Adipocyte (in vitro differentiated cells): ENCODE measurements around the gene OXNAD1.
A peak's percentile ranks its signal among the peaks of the same experiment; 100 is the strongest.

Experiments
- DNase-seq: peaks from one replicate; pipeline ENCODE4 v3.0.0-alpha.2; 2015; ENCODE audit warnings: low read depth
- H3K27me3 ChIP-seq: replicated peaks from 2 replicates; pipeline ENCODE4 v1.7.0; 2013; ENCODE audit warnings: mild to moderate bottlenecking, low read length, moderate library complexity; ENCODE audit not compliant: control insufficient read depth, insufficient read depth
- H3K36me3 ChIP-seq: 2 replicates; pipeline ENCODE4 v1.7.0; 2013; ENCODE audit warnings: low read length, mild to moderate bottlenecking, moderate library complexity; ENCODE audit not compliant: control insufficient read depth, insufficient read depth, severe bottlenecking
- H3K4me1 ChIP-seq: 2 replicates; pipeline ENCODE4 v1.7.0; 2013; ENCODE audit warnings: mild to moderate bottlenecking, low read length, moderate library complexity; ENCODE audit not compliant: control insufficient read depth, insufficient read depth
- H3K4me3 ChIP-seq: 2 replicates; pipeline ENCODE4 v1.7.0; 2013; ENCODE audit warnings: mild to moderate bottlenecking, low read length, moderate library complexity
- H3K9ac ChIP-seq: 2 replicates; pipeline ENCODE4 v1.7.0; 2013; ENCODE audit warnings: mild to moderate bottlenecking, low read length, moderate library complexity
- H3K9me3 ChIP-seq: 2 replicates; pipeline ENCODE4 v1.7.0; 2013; ENCODE audit warnings: mild to moderate bottlenecking, low read length, moderate library complexity; ENCODE audit not compliant: control insufficient read depth

OXNAD1 gene

DNA sequence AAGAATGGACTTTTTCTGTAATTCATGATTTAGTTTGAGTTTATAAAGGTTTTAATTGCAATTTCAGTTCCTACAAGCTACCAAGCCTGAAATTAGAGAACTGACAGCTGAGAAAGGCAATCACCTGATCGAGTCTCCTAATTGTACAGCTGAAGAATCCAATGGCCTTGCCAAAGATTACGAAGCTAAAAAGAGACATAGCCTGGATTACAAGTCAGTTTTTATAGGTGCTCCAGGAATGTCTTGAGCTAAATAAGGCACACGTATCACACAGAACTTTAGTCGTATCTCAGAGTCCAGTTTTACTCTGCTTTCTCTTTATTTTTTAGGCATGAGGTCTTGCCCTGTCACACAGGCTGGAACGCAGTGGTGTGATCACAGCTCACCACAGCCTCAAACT is 6.8 kb upstream of the OXNAD1 start:
- no peak overlapping the region for H3K4me3 ChIP-seq

DNA sequence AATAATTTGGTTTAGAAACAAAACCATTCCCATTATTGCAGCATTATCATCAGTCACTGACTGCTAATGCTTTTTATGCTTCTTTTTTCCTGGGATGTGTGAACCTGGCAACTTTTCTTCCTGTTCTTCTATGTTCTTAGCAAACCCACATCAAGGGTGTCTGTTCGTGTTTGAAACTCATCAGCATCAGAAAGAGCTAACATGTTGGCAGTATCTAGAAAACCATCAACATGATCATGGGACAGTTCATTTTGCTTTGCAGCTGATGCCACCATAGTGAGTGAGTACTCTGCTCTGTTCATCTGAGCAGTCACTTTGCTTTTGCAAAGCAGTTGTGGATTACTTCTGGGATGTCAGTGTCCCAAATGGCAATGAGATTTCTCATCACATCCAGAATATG is 6.1 kb upstream of the OXNAD1 start:
- H3K4me3 ChIP-seq, result no peak overlapping the region
- H3K4me1 ChIP-seq, result peaks cover 54% of the 10 kb centered on the region

More for the DNA sequence above, 6.8 kb upstream of the OXNAD1 start:
- peaks cover 54% of the 10 kb centered on the region for H3K4me1 ChIP-seq
- H3K27me3 ChIP-seq, result no peaks in the 10 kb centered on the region
- no peak for DNase-seq
- peak overlapping the region; percentile 11 for H3K9ac ChIP-seq
- H3K36me3 ChIP-seq, result peaks cover 17% of the 10 kb centered on the region
- H3K9me3 ChIP-seq, result no peaks in the 10 kb centered on the region

DNA sequence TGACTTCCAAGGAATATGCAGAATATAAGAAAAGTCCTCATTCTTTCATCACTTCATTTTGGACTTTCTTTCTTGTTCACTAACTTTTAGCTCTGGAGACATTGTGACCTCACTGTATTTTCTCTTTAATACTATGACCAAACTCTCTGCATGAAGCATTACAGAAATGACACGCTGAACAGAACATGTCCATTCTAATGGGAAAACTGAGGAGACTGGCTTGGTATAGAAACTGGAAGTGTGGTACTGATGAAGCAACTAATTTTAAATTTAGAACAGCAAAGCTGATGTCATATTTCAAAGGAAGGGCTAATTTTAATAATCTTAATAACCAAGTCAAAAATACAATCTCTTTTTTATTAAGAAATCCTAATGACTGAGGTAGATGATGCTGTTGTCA is 5.0 kb upstream of the OXNAD1 start:
- no peaks in the 10 kb centered on the region for H3K9me3 ChIP-seq
- no peaks in the 10 kb centered on the region for H3K27me3 ChIP-seq
- H3K36me3 ChIP-seq, result peaks cover 17% of the 10 kb centered on the region

More for the DNA sequence above, 6.1 kb upstream of the OXNAD1 start:
- Histone ChIP-seq H3K9me3 (no peaks in the 10 kb centered on the region), H3K36me3 (peaks cover 17% of the 10 kb centered on the region), H3K9ac (peak overlapping the region; percentile 11), H3K27me3 (no peaks in the 10 kb centered on the region)
- DNase-seq, result no peak

DNA sequence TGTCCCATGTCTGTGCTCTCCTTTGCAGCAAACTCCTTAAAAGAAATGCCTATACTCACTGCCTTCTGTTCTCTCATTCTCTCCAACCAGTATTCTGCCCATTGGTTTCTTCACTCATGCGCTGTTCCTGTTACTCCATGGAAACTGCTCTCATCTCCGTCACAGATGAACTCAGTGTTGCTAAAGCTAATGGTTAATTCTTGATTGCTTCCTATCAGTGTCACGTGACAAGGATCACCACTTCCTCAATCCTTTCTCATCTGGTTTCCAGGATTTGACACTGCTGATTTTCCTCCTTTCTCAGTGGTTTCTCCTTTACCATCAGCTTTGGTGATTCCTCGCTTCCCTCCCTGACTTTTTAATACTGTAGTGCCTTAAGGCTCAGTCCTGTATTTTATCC is 2.8 kb upstream of the OXNAD1 start:
- Histone ChIP-seq H3K27me3 (no peaks in the 10 kb centered on the region), H3K4me3 (no peak overlapping the region)
- no peak for DNase-seq

More for the DNA sequence above, 5.0 kb upstream of the OXNAD1 start:
- Histone ChIP-seq H3K9ac (no peak overlapping the region), H3K4me1 (peaks cover 56% of the 10 kb centered on the region), H3K4me3 (no peak overlapping the region)
- no peak for DNase-seq

DNA sequence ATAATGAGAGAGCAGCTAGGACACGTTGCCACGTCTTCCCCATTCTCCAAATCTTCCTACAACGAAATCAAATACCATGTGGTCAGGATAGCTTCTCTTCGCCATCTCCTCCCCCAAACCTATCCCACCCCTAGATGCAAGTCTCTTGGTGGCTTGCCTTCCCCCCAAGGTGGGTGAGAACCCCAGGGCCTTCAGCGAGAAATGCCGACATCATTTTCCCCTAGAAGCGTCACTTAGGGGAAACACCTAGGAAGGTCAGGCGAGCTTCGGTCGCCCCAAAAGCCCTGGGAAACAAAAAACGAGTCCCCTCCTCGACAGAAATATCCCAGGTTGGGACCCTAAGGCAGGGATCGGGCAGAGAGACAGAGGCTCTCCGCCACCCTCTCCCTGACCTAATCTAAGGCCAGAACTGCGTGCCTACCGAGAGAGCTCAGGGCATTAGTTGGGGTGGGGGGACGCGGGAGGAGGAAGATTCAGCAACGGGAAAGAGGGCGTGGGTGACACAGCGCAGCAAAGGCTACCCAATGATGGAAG is 771 bp upstream of the OXNAD1 start:
- H3K36me3 ChIP-seq, result peaks cover 13% of the 10 kb centered on the region
- no peak for DNase-seq
- H3K9me3 ChIP-seq, result no peaks in the 10 kb centered on the region
- H3K9ac ChIP-seq, result peak overlapping the region; percentile 99
- H3K4me1 ChIP-seq, result peaks cover 54% of the 10 kb centered on the region
- peak overlapping the region; percentile 88 for H3K4me3 ChIP-seq
- no peaks in the 10 kb centered on the region for H3K27me3 ChIP-seq

More for the DNA sequence above, 2.8 kb upstream of the OXNAD1 start:
- Histone ChIP-seq H3K9ac (no peak overlapping the region), H3K4me1 (peaks cover 63% of the 10 kb centered on the region), H3K9me3 (no peaks in the 10 kb centered on the region), H3K36me3 (peaks cover 17% of the 10 kb centered on the region)

DNA sequence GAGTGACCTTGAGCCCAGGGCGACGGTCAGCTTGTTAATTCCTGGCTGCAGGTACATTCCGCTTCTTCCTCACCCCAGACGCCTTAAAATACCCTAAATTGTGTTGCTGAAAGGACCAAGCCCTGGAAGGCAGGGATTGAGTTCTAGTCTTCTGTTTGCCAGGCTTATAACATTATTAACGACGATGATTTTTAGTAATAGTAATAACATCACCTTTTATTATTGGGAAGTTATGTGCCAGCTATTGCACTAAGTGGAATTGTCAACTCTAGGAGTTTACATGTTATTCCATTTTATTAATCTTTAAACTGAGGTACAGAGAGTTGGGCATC is 409 bp downstream of the OXNAD1 start:
- no peak for DNase-seq
- peak overlapping the region; percentile 88 for H3K4me3 ChIP-seq
- no peaks in the 10 kb centered on the region for H3K9me3 ChIP-seq
- peaks cover 46% of the 10 kb centered on the region for H3K4me1 ChIP-seq
- peaks cover 6% of the 10 kb centered on the region for H3K36me3 ChIP-seq
- H3K27me3 ChIP-seq, result no peaks in the 10 kb centered on the region
- peak overlapping the region; percentile 99 for H3K9ac ChIP-seq

DNA sequence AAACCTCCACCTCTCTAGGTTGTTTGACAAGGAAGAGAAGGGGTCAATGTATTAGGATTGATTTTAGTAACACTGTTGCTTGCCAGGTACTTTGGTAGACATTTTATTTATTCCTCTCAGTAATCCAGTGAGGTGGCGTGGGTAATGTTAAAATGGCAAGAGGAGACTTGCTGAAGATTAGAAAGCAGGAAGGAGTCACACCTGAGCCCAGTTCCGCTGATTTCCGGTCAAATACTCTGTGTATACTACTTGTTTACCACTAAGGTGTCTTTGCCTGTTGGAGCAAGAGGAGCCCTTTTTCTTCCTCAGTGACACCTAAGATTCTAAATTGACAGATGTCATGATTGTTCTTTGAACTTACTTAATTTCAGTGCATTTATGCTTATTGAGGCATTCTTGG is 1.7 kb downstream of the OXNAD1 start:
- H3K27me3 ChIP-seq, result no peaks in the 10 kb centered on the region
- peak overlapping the region; percentile 99 for H3K9ac ChIP-seq
- peaks cover 17% of the 10 kb centered on the region for H3K36me3 ChIP-seq
- H3K9me3 ChIP-seq, result no peaks in the 10 kb centered on the region
- no peak for DNase-seq
- H3K4me3 ChIP-seq, result peak overlapping the region; percentile 88
- H3K4me1 ChIP-seq, result peaks cover 36% of the 10 kb centered on the region

DNA sequence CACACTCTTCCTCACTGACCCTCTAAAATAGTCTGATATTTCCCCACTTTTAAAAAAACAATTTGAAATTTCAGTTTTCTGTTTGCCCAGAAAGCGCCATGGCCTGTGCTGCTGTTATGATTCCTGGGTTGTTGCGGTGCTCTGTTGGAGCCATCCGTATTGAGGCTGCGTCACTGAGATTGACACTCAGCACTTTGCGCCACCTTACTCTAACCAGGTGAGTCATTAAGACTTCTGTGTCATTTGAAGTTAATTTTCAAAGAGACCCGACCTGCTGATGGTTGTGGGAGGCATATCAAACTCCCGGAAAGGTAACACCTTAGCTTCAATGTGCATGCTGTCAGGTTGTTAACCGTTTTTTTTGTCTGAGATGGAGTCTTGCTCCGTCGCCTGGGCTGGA is 5.8 kb downstream of the OXNAD1 start:
- H3K9me3 ChIP-seq, result no peaks in the 10 kb centered on the region
- DNase-seq, result no peak
- H3K4me1 ChIP-seq, result peaks cover 21% of the 10 kb centered on the region
- peaks cover 48% of the 10 kb centered on the region for H3K36me3 ChIP-seq
- no peak overlapping the region for H3K4me3 ChIP-seq
- H3K9ac ChIP-seq, result no peak overlapping the region
- H3K27me3 ChIP-seq, result no peaks in the 10 kb centered on the region

DNA sequence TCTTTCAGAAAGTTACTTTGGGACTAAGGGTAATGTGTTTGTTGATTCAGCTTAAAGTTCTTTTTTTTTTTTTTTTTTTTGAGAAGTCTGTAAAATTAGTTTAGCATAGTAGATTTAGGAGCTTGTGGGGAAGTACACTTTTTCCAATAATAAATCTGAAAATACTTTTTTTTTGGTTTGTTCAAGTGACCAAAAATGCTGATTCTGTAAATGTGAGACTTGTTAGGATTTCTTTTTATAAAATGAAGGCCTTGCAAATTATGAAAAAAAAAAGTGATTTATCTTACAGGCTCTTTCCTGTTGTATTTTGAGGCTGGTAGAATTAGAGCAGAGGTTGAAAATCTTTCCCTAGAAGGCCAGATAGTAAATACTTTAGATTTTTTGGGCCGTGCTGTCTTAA is 7.6 kb downstream of the OXNAD1 start:
- no peak overlapping the region for H3K9ac ChIP-seq
- H3K4me1 ChIP-seq, result peaks cover 6% of the 10 kb centered on the region
- H3K36me3 ChIP-seq, result peaks cover 53% of the 10 kb centered on the region
- no peaks in the 10 kb centered on the region for H3K27me3 ChIP-seq
- no peak overlapping the region for H3K4me3 ChIP-seq
- H3K9me3 ChIP-seq, result no peaks in the 10 kb centered on the region
- no peak for DNase-seq

DNA sequence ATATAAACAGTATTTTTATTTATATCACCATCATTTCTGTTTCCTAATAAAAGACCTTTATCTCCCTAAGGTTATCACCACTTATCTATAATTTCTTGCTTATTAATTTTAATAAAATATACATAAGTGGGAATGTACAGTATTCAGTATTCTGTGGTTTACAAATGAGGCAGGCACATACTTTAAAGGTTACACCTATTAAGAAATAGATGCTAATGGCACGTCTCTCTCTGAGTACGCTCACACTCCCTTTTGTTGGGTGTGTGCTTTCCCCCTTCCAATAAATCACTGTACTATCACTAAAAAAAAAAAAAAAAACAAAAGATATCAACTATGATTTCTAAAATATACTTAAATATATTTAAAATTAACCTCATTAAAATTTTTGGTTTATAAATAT is 8.9 kb downstream of the OXNAD1 start:
- peaks cover under 1% of the 10 kb centered on the region for H3K4me1 ChIP-seq
- H3K36me3 ChIP-seq, result peaks cover 60% of the 10 kb centered on the region
- H3K4me3 ChIP-seq, result no peak overlapping the region
- H3K9ac ChIP-seq, result no peak overlapping the region
- DNase-seq, result no peak
- no peaks in the 10 kb centered on the region for H3K9me3 ChIP-seq
- H3K27me3 ChIP-seq, result no peaks in the 10 kb centered on the region

DNA sequence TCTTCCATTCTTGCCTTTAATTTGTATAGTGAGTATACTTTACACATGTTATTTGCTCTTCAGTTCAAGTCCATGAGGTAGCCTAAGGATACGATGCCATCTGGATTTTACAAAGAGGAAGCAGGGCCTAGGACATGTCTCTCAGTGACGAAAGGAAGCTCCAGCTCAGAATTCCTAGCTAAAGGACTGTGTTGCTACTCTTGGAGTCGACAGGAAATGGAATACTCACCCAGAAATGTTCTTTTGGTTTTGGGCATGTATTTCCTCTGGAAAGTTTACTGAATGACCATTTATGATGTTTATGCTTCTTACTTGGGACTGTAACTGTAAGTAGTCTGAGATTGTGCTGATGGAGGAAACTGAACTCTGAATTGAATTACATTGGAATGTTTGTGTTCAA is 12.5 kb downstream of the OXNAD1 start:
- no peaks in the 10 kb centered on the region for H3K9me3 ChIP-seq
- DNase-seq, result peak; percentile 45
- H3K4me3 ChIP-seq, result no peak overlapping the region
- no peak overlapping the region for H3K9ac ChIP-seq
- peaks cover 6% of the 10 kb centered on the region for H3K4me1 ChIP-seq
- H3K27me3 ChIP-seq, result no peaks in the 10 kb centered on the region
- peaks cover 43% of the 10 kb centered on the region for H3K36me3 ChIP-seq
